ENCODE data around the gene DUSP14. TPM values are rescaled to one million over a fixed set of nuclear protein-coding genes. Genes with fewer than 3 reads are reported as not detected.

Gene DUSP14
- total RNA-seq, 1 experiment from 2014 or later = 22.4 TPM

- TF ChIP-seq E2F4 (CRISPR knock-in tag; IDR thresholded peaks at IDR 0.05; ENCODE audit: borderline replicate concordance, low read depth) = no peak
- no peak for TF ChIP-seq ZMAT4 (CRISPR knock-in tag; IDR thresholded peaks at IDR 0.05)
- no peak for TF ChIP-seq ZBTB43 (CRISPR knock-in tag; IDR thresholded peaks at IDR 0.05)
- TF ChIP-seq IRF2 (CRISPR knock-in tag; IDR thresholded peaks at IDR 0.05; ENCODE audit: borderline replicate concordance, low read depth) = no peak
These were observed 65.7 kb downstream of the DUSP14 start (continued) for GRCh38 chr17:37555386-37555785.

GRCh38 chr17:37557482-37557881 lies 67.8 kb downstream of the DUSP14 start:
- H3K36me3 Mint-ChIP-seq = peaks cover 28% of the 10 kb centered on the region
- ChIA-PET CTCF (interaction anchor here (1.4 to 2.4 kb wide), 2 partner anchors 13 to 29 kb away, joined by 7 read pairs; no protein-coding TSS in a partner anchor), POLR2A (no interaction called here)
- DNase-seq (ENCODE audit: low spot score) = no peak
- no peaks in the 10 kb centered on the region for H3K9me3 Mint-ChIP-seq
- TF ChIP-seq ZNF532 (CRISPR knock-in tag; IDR thresholded peaks at IDR 0.05; ENCODE audit: borderline replicate concordance) (no peak), GTF2I (CRISPR knock-in tag; conservative IDR thresholded peaks at IDR 0.05) (no peak), ZNF317 (CRISPR knock-in tag; IDR thresholded peaks at IDR 0.05; ENCODE audit: borderline replicate concordance, low read depth) (no peak), ZNF121 (CRISPR knock-in tag; IDR thresholded peaks at IDR 0.05) (peak; percentile 95)
- peaks cover 10% of the 10 kb centered on the region for H3K4me1 Mint-ChIP-seq
- no peak overlapping the region for H3K27ac Mint-ChIP-seq
- H3K4me3 Mint-ChIP-seq = no peak overlapping the region
- no peak for ATAC-seq
- H3K27me3 Mint-ChIP-seq (ENCODE audit: low read depth) = no peaks in the 10 kb centered on the region

- Mint-ChIP-seq H3K27ac (no peak overlapping the region), H3K36me3 (peaks cover 24% of the 10 kb centered on the region), H3K4me1 (peaks cover 14% of the 10 kb centered on the region), H3K9me3 (no peaks in the 10 kb centered on the region), H3K4me3 (no peak overlapping the region), H3K27me3 (ENCODE audit: low read depth) (no peaks in the 10 kb centered on the region)
- ATAC-seq (no peak), DNase-seq (ENCODE audit: low spot score) (no peak)
- CTCF ChIA-PET = interaction anchor here (2.4 kb wide), 2 partner anchors 12 to 30 kb away, joined by 7 to 9 read pairs; no protein-coding TSS in a partner anchor
- POLR2A ChIA-PET = no interaction called here
- no peak for TF ChIP-seq ZBTB21 (CRISPR knock-in tag; IDR thresholded peaks at IDR 0.05; ENCODE audit: borderline replicate concordance)
- no peak for TF ChIP-seq PRDM15 (CRISPR knock-in tag; IDR thresholded peaks at IDR 0.05)
- TF ChIP-seq ZBTB43 (CRISPR knock-in tag; IDR thresholded peaks at IDR 0.05) = no peak
- no peak for TF ChIP-seq E2F5 (CRISPR knock-in tag; IDR thresholded peaks at IDR 0.05)
- no peak for TF ChIP-seq ATF6 (CRISPR knock-in tag; IDR thresholded peaks at IDR 0.05)
- no peak for TF ChIP-seq ZNF232 (CRISPR knock-in tag; IDR thresholded peaks at IDR 0.05)
- no peak for TF ChIP-seq SP1 (CRISPR knock-in tag; conservative IDR thresholded peaks at IDR 0.05)
These were observed 68.6 kb downstream of the DUSP14 start for GRCh38 chr17:37558299-37558698.

Data from WTC11 (cell line).